ENCODE data around the gene LRSAM1.

Gene LRSAM1

DNA sequence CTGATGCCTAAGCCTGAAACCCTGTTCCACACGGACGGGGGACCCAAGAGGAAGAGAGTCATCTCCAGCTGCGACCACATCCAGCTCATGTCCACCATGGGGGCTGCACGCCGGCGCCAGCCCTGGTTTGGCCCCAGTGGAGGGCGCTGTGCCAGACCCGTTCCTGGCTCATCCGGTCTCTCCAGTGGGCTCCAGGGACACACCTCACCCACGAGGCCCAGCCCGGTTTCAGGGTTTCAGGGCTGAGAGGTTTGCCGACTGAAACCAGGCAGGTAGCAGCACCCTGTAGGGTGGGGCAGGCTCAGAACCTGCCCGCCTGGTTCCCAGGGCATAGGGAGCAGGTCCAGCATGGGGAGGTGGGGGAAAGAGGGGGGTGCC, 89.3 kb downstream of the LRSAM1 start:
- no peak for DNase-seq (ENCODE audit: low read depth)
- TF ChIP-seq, protein P1, sequence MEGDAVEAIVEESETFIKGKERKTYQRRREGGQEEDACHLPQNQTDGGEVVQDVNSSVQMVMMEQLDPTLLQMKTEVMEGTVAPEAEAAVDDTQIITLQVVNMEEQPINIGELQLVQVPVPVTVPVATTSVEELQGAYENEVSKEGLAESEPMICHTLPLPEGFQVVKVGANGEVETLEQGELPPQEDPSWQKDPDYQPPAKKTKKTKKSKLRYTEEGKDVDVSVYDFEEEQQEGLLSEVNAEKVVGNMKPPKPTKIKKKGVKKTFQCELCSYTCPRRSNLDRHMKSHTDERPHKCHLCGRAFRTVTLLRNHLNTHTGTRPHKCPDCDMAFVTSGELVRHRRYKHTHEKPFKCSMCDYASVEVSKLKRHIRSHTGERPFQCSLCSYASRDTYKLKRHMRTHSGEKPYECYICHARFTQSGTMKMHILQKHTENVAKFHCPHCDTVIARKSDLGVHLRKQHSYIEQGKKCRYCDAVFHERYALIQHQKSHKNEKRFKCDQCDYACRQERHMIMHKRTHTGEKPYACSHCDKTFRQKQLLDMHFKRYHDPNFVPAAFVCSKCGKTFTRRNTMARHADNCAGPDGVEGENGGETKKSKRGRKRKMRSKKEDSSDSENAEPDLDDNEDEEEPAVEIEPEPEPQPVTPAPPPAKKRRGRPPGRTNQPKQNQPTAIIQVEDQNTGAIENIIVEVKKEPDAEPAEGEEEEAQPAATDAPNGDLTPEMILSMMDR (conservative IDR thresholded peaks at IDR 0.05; ENCODE audit: low read depth, low read length), result no peak
- H3K4me3 ChIP-seq (ENCODE audit: low read length), result no peak overlapping the region

DNA sequence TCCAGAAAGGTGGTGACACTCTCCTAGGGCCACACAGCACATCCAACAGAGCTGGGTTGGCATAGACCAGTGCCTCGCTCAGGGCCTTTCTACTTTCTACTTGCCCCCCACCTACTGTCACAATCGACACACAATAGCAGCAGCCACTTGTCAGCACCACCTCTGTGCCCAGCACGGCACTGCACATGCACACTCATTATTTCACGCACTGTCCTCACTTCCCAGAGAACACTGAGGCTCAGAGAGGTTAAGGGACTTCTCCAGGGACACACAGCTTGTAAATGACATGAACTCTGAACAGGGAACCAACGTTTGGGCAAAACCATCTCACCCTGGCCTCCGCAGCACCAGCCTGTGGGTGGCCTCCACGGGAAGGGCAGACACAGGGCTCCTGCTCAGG, 89.9 kb downstream of the LRSAM1 start:
- H3K4me3 ChIP-seq (ENCODE audit: low read length), result no peak overlapping the region
- TF ChIP-seq, protein P1 (conservative IDR thresholded peaks at IDR 0.05; ENCODE audit: low read depth, low read length), result no peak
- DNase-seq (ENCODE audit: low read depth), result no peak

DNA sequence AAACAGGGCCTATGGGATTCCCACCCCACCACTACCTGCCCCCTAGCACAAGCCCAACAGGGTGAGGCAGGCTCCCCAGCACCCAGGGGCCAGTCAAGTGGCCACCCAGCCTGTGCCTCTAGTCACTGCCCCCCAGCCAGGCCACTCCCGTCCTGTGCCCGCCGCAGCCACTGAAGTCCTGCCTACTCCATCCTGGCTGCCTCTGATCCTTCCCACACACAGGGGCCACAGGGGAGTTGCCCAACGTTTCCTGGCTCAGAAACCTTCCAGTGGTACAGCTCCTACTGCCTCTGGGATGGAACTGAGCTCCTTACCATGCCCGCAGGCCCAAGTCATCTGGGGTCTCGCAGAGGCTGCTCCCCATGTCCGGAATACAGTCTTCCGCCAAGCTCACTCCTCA, 90.6 kb downstream of the LRSAM1 start:
- TF ChIP-seq, protein P1 (conservative IDR thresholded peaks at IDR 0.05; ENCODE audit: low read depth, low read length), result no peak
- DNase-seq (ENCODE audit: low read depth), result no peak
- no peak overlapping the region for H3K4me3 ChIP-seq (ENCODE audit: low read length)

DNA sequence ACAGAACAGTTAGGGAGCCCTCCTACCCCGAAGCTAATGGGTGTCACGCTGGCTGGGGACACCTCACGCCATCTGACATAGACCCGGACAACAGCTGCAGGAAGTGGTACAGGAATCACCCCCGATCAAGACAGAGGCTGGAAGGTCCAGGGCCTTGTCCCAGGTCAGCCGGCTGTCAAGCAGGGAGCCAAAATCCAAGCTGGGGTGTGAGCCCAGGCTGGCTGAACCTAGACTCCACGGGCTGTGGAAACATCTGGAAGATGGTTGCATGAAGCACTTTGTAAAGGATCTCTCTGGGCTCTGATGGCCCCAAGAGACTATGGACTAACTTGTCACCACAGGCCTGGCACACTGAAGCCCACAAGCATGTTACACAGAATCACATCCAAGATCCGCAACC, 91.9 kb downstream of the LRSAM1 start:
- DNase-seq (ENCODE audit: low read depth), result no peak
- TF ChIP-seq, protein P1 (conservative IDR thresholded peaks at IDR 0.05; ENCODE audit: low read depth, low read length), result no peak
- no peak overlapping the region for H3K4me3 ChIP-seq (ENCODE audit: low read length)

DNA sequence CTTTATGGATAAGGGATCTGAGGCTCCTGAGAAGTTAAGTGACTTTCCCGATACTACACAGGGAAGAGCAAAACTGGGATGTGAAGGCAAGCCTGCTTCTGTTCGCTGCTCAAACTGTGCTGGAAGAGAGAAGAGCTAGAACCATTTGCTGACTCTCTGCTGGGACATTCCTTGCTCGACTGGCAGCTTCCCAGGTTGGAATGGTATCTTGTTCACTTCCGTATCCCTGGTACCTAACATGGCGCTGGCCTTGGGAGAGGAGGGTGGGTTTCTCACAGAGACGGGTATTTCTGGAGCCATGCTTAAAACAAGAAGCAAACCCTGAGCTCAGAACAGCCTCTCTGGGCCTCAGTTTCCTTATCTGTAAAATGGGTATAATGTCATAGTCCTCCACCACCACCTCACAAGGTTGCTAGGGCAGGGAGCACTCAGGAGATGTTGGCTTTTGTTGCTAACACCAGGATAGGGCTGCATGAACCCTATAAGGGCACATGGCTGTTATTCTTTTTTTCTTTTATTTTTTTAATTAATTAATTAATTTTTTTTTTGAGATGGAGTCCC, 92.7 kb downstream of the LRSAM1 start:
- TF ChIP-seq, protein P1 (conservative IDR thresholded peaks at IDR 0.05; ENCODE audit: low read depth, low read length), result no peak
- no peak for DNase-seq (ENCODE audit: low read depth)
- H3K4me3 ChIP-seq (ENCODE audit: low read length), result no peak overlapping the region

DNA sequence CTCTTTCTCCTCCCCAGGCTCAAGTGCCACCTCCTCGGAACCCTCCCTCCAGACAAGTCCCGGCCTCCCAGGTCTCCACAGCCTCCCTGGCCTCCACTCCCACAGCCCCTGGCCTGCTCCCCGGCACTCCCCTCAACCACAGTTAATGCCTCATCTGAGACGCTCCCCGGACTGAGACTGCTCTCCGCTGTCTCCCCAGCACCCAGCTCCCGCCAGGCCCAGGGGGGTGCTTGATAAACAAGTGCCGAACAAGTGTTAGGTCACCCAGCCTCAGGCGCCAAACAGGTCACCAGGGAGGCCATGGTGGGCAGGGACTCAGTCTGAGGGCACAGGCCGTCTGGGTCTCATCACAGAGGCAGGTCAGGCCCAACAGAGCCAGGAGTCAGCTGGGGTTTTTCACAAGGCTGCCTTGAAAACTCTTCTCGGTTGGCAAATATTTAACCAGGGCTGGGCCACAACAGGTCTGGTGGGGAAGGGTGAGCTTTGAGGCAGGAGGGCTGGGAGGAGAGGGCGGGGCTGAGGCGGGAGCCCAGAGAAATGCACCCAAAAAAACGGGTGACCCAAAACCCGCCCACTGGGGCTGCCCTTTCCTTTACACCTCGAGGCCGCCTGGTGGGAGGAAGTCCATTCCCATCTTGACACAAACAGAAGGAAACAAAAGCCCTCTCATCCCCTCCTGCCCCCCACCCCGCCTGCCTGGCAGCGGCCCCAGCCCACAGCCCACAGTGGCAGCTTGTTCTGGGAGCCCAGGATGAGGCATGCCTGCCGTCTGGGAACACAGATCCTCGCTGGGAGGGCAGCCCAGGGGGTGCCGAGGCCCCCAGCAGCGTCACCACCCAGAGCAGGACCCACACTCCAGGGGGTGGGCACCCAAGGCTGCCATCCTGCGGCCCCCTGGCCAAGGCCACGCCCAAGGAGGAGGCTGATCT, 94.2 kb downstream of the LRSAM1 start:
- no peak overlapping the region for H3K4me3 ChIP-seq (ENCODE audit: low read length)
- no peak for DNase-seq (ENCODE audit: low read depth)
- TF ChIP-seq, protein P1 (conservative IDR thresholded peaks at IDR 0.05; ENCODE audit: low read depth, low read length), result no peak

Data from retinal pigment epithelial cell (primary cell).